Epidermal melanocyte (primary cell): ENCODE data around the gene MRPS34.

ENCODE experiments used
- DNase-seq: peaks from one replicate; pipeline ENCODE4 v3.0.0; 2011; ENCODE audit warnings: low spot score; ENCODE audit not compliant: insufficient read length

MRPS34 gene

DNA sequence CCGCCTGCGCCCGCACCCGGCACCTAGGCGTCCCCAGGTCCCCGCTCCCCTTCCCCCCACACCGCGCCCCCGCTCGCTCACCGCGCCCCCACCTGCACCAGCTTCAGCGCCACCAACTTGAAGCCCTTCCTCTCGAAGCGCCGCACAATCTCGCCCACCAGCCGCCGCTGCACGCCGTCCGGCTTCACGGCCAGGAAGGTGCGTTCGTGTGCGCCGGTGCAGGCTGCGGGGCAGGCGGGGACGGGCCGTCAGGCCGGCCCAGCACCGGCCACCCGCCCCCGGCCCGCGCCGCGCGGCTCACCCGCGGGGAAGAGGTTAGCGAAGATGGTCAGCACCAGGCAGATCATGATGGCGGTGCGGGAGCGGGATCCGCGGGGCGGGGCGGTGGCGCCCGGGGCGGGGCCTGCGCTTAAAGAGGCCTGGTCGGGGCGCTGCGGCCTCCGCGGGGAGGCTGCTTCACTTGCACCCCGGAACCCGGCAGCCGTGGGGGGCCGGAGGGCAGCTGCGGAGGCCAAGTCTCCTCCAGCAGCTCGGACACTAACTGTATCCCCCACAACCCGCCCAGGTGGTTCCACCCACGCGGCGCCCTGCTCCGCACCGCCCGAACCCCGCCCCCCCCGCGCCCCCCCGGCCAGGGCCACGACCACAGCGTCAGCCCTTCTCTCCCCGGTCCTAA lies 1.6 kb downstream of the MRPS34 start, which contains the start of gene NME3:
Gene NME3 (minus strand): TSS at position 356 of the 676 bp plus-strand sequence. CDS start 9 bp downstream, at position 347.
- DNase-seq, result peak; percentile 94

DNA sequence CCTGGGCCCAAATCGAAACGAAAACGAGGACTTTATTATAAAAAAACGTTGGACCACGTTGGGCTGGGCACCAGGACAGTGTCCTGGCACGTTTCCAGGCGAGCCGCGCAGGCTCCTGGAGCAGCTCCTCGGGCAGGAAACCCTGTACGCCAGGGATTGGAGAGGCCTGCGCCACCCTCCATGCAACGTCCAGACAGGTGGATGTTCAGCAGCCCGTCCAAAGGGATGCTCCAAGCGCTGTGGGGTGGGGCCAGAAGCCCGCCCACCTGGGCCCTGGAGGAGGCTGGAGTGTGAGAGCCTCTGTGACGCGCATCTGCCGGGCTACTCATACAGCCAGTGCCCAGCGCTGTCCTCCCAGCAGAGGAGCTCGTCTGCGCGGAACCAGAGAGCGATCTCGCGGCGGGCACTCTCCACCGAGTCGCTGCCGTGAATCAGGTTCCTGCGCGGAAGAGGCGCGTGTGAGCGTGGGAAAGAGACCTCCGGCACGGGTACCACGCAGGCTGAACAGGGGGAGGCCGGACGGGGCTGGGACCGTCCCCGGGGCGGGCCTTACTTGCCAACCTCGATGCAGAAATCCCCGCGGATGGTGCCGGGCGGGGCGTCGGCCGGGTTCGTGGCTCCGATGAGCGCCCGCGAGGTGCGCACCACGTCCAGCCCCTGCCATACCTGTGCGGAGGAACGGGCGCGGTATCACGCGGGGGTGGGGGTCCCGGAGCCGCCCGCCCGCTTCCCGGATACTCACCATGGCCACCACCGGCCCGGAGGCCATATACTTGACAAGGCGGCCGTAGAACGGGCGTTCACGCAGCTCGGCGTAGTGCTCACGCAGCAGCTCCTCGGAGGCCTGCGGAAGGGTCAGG lies 2.4 kb downstream of the MRPS34 start:
- no peak for DNase-seq

DNA sequence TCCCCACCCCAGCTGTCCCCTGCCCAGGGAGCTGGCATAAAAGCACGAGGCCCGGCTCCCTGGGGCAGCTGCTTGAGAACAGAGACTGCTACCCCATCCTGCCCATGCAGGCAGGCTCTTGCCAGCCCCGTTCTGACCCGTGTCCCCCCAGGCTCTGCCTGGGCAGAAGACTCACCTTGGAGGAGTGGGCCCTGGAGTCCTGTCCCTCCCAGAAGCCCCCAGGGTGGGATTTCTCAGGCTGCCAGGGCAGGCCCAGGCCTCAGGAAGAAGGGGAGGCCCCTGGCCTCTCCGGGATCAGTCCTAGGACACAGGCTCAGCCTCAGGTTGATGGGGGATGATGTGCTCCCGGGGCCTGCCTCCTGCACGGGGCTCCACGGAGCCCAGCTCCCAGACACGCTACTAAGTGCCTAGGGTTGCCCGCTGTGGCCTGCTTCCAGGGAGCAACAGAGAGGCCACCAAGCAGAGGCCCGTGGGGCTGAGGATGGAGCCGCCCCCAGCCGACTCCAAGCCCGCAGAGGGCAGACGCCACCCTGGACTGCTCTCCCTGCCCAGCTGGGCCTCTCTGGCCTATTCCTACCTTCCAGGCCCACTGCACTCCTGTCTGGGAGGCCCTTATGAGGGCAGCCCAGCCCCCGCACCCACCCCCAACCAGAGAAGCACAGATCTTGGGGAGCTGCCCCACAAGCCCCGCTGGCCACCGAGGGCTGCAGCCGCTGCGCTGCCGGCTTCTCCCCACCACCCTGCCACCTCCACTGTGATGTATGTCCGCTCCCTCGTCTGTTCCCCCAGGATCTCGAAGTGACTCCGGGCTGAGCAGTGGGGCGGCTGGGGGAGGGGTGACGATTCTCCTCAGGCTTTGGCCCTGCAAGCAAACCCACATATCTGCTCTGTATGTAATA lies 3.3 kb downstream of the MRPS34 start:
- DNase-seq, result no peak

DNA sequence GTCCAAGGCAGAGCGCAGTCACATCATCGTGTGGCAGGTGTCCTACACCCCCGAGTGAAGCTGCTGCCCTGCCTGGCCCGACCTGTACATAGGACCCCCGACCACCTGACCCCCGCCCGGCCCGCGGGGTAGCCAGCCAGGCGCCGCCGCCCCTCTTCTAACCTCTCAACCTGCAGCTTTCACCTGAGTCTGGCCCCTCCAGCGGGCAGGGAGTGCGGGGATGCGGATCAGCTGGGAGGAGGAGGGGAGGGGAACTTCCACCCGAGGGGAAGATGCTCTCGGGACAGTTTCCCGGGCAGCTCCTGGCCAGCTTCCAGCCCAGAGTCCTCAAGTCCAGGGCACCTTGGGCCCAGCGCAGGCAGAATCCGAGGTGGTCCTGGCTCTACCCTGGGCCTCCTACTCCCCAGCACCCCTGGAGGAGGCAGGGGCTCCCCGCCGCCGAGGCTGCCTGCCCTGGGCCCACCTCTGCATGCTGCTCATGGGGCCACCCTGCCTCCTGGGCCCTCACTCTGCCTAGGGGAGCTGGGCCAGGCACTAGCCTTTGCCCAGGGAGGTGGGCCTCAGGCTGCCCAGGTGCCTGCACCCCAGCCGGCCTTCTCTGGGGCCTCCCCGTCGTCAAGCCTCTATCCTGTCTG lies 4.0 kb downstream of the MRPS34 start:
- DNase-seq, result no peak

DNA sequence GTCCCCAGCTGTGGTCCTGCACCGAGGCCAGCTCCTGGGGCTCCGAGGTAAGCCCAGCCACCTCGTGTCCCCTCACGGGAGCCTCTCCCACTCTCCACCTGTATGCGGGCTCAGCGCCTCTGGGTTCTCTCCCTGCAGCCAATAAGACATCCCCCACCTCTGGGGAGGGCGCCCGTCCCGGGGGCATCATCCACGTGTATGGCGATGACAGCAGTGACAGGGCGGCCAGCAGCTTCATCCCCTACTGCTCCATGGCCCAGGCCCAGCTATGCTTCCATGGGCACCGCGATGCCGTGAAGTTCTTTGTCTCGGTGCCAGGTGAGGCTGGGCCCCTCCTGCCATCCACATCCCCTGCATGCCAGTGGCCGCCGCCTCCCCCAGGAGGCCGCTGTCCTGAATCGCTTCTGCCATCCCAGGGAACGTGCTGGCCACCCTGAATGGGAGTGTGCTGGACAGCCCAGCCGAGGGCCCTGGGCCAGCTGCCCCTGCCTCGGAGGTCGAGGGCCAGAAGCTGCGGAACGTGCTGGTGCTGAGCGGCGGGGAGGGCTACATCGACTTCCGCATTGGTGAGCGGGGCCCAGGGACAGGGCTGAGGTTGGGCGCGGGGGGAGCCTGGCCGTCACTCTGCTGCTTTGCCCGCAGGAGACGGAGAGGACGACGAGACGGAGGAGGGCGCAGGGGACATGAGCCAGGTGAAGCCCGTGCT lies 4.7 kb downstream of the MRPS34 start:
- DNase-seq, result no peak

DNA sequence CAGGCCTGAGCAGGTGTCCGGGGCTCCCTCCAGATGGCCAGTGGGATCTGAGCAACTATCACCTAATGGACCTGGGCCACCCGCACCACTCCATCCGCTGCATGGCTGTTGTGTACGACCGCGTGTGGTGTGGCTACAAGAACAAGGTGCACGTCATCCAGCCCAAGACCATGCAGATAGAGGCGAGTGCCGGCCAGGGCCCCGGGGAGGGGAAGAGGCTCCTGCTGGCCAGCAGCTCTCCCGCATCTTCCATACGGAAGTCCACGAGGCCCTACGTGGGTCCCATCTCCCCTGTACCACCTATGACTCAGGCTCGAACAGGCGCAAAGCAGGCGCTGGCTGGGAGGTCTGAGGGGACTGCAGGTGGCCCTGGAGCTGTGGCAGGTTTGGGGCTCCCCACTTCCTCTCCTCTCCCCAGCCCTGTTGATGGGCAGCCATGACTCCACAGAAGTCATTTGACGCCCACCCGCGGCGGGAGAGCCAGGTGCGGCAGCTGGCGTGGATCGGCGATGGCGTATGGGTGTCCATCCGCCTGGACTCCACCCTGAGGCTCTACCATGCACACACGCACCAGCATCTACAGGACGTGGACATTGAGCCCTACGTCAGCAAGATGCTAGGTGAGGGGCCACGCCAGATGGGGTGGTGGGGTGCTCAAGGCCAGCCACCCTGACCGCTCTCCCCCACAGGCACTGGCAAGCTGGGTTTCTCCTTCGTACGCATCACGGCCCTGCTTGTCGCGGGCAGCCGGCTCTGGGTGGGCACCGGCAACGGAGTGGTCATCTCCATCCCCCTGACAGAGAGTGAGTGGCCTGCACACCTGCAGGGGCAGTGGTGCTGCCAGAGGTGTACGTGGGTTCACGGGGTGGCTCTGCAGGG lies 5.6 kb downstream of the MRPS34 start:
- no peak for DNase-seq

DNA sequence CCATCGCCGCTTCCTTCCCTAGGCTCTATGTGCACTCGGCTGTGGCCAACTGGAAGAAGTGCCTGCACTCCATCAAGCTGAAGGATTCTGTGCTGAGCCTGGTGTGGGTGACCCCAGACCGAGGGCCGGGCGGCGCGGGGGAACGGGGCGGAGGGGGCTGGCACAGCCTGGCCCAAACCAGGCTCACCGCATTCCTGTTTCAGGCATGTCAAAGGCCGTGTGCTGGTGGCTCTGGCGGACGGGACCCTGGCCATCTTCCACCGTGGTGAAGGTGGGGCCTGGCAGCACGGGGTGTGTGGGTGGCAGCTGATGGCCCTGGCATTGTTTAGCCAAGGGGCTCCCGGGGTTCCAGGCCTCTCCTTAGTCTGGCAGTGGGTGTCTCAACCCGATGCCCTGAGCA lies 6.2 kb downstream of the MRPS34 start:
- DNase-seq, result no peak

DNA sequence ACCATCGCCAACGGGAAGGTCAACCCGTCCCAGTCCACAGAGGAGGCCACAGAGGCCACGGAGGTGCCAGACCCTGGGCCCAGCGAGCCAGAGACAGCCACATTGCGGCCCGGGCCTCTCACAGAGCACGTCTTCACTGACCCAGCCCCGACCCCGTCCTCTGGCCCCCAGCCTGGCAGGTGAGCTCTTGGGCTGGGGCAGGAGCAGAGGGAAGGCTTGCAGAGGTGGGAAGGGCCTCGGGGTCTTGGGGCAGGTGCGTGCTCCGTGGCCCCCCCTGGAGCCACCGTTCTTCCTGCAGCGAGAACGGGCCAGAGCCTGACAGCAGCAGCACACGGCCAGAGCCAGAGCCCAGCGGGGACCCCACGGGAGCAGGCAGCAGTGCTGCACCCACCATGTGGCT lies 6.7 kb downstream of the MRPS34 start:
- DNase-seq, result no peak

DNA sequence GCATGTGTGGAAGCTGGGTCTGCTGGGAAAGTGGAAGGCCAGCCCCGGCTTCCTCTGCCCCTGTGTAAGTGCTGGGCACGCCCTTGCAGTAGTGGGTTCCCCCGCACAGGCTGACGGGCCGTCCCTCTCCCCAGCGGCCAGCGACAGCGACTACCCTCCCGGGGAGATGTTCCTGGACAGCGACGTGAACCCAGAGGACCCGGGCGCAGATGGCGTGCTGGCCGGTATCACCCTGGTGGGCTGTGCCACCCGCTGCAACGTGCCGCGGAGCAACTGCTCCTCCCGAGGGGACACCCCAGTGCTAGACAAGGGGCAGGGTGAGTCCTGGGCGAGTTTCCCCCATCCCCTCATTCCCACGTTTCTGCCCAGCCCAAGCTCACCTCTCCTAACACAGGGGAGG lies 7.1 kb downstream of the MRPS34 start:
- DNase-seq, result no peak

DNA sequence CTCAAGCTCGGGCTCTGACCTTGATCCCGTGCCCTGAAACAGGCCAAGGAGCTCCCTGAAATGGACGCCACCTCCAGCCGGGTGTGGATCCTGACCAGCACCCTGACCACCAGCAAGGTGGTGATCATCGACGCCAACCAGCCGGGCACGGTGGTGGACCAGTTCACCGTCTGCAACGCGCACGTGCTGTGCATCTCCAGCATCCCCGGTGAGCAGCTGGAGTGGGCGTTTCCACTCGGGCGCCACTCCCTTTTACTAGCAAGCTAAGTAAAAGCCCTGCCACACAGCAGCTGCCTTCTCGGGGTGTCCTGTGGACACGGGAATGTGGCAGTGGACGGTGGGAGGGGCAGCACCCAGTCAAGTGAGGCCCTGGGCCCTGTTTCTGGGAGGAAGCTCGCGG lies 8.0 kb downstream of the MRPS34 start:
- DNase-seq, result no peak

DNA sequence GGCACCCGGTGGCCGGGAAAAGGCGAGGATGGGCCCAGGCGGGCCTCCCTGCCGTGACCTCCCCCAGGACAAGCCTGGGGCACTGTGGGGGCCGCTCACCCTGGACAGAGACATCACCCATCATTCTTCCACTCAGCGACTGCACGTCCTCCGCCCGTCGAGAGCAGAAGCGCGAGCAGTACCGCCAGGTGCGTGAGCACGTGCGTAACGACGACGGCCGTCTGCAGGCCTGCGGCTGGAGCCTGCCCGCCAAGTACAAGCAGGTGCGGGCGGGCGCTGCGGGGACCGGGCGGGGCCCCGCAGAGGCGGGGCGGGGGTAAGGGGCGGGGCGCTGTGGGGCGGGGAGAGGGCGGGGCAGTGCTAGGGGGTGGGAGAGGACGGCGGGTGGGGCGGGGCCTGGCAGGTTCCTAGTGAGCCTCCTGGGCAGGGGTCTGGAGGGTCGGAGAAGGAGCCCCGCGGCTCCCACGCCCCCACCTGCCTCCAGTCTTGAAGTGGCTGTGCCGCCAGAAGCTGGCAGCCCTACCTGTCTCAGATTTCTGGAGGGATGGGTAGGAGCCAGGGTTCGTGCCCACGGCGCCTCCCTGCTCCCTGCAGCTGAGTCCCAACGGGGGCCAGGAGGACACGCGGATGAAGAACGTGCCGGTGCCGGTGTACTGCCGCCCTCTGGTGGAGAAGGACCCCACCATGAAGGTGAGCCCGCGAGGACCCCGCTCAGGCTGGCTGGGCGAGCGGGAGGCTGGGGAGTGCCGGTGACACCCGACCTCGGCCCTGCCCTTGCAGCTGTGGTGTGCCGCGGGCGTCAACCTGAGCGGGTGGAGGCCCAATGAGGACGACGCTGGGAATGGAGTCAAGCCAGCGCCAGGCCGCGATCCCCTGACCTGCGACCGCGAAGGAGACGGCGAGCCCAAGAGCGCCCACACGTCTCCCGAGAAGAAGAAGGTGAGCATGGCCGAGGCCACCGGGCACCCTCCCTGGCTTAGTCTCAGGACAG lies 9.1 kb downstream of the MRPS34 start:
- DNase-seq, result no peak

DNA sequence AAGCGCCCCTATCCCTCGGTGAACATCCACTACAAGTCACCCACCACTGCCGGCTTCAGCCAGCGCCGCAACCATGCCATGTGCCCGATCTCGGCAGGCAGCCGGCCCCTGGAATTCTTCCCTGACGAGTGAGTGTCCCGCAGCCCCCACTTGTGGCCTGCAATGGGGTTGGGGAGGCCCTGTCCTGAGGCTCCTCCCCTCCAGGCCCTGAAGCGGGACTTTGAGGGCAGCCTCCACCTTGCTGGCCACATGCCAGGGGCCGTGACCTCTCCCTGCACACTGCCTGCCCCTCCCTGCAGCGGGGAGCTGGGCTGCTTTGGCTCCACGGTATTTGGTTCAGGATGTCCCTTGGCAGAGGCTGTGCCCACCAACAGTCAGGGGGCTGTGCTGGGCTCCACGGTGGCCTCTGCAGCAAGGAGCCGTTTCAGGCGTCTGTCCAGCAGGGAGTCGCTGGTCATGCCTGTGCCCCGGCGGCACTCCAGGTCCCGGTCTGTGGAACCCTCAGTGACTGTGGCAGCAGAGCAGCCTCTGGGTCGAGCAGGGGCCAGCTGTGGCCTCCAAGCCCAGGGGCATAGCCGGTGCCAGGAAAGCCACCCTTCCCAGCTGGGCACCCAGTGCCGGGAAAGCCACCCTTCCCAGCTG lies 9.9 kb downstream of the MRPS34 start:
- DNase-seq, result no peak

DNA sequence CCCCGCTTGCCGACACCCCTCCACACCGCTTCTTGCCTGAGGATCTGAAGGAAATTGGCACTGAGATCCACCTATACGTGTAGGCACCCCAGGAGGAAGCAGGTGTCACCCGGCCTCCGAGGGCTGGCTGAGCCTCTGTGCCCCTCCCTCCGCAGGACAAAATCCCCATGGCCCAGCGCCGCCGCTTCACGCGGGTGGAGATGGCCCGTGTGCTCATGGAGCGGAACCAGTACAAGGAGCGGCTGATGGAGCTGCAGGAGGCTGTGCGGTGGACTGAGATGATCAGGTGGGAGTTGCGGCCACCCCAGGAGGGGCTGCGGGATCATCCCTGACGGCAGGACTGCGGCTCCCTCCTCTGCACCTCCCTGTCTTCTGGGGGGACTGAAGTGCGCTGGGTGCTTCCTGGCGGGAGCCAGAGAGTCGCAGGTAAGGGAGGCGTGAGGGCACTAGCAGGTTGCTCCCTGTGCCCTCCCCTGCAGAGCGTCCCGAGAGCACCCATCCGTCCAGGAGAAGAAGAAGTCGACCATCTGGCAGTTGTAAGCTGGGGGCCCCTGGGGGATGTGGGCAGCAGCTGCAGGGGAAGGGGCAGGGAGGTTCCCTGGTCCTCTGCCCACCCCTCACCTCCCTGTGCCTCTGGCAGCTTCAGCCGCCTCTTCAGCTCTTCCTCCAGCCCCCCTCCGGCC lies 10.6 kb downstream of the MRPS34 start:
- no peak for DNase-seq

DNA sequence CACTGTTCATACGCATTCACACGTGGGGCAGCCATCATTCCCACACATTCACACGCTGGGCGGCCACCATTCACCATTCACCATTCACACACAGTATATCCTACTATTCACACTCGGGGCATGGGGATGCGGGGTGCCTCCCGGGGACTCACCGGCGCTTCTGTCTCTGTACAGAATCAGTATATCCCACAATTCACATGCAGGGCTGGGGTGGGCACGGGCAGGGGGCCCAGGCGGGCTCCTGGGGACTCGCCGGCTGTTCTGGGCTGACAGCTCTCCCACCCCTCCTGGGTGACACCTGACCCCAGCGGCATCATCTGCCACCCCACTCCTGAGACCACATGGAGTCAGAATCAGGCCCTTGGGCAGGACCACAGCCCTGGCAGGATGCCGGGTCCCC lies 11.2 kb downstream of the MRPS34 start:
- DNase-seq, result no peak

DNA sequence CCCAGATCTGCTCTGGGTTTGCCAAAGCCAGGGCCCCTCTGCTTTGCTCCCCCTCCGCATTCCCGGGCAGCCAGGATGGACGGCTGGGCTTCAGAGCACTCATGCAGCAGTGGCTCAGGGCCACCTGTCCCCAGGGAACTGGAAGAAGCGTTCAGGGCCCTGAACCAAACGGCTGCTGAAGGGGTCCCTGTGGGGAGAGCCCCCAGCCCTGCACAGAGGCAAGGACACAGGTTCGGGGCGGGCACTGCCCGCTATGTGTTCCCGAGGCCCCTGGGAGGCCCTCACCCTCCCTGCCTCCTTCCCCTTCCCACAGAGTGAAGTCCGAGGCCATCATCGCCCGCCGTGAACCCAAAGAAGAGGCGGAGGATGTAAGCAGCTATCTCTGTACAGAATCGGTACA lies 12.0 kb downstream of the MRPS34 start:
- no peak for DNase-seq

DNA sequence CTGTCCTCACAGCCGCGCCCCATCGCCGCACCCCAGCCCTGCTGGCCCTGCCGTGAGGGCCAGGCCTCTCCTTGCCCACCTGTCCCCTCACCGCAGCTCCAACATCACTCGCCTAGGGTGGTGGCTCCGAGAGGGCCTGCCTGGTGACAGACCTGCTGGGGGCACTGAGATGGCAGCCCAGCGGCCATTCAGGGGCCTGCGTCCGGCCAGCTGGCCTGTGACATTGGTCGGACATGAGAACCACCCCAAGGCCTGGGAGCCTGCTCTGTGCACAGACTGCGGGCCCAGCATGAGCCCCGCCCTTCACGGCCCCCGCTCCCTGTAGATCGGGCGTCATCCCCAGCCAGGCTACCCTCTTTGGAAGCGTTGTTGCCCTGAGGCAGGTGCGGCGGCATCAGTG lies 13.4 kb downstream of the MRPS34 start:
- no peak for DNase-seq

DNA sequence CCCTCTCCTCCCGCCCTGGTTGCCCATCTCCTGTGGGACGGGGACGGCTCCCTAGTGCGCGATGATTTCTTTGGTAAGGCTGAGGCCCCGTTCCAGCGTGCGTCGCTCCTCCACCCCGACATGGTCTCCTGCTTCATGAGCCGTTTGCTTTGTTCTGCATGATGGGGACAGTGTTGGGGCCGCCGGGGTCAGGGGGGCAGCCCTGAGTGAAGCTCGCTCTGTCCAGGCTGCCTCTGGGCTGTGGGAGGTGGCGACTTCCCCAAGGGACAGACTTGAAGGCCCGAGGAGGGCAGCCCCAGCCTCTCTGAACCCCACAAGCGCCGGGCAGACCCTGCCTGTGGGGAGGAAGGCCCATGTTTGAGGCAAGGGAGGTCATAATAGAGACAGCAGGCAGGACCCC lies 14.0 kb downstream of the MRPS34 start:
- DNase-seq, result no peak
